PC-9 (cell line): ENCODE results near the gene CDC42BPA.

Source experiments
- CTCF ChIP-seq: fragments of 200-600 bp; sonication (generic); conservative IDR thresholded peaks from 2 replicates; pipeline ENCODE4 v1.6.1; 2017; ENCODE audit warnings: mixed run types, antibody characterized with exemption, mild to moderate bottlenecking, moderate library complexity
- EZH2 ChIP-seq: fragments of 200-600 bp; sonication (generic); IDR thresholded peaks from 2 replicates; pipeline ENCODE4 v1.8.0; 2017; ENCODE audit warnings: antibody characterized with exemption, low read depth

GRCh38 chr1:227066999-227067398, 251.3 kb downstream of the CDC42BPA start:
- TF ChIP-seq CTCF: no peak
- TF ChIP-seq EZH2: no peak
